Hepatocyte (in vitro differentiated cells): ENCODE data around the gene ZER1. TPM values are rescaled to one million over a fixed set of nuclear protein-coding genes. Genes with fewer than 3 reads are reported as not detected.
"Not testable (repeated sequence)": the region's sequence is repeated elsewhere in the genome, so short reads cannot be mapped to it uniquely, and the experiment has no call there.

Source experiments
- DNase-seq: peaks from one replicate; pipeline ENCODE4 v3.0.0-alpha.2; 2016; ENCODE audit warnings: low spot score
- H2AFZ ChIP-seq: fragments of 200-600 bp; sonication (generic); 2 replicates; pipeline ENCODE4 v1.6.0; 2016; ENCODE audit warnings: antibody characterized with exemption, mild to moderate bottlenecking
- H3K27ac ChIP-seq: fragments of 200-600 bp; sonication (generic); 2 replicates; pipeline ENCODE4 v1.5.1; 2016; ENCODE audit warnings: mild to moderate bottlenecking
- H3K27me3 ChIP-seq: fragments of 200-600 bp; sonication (generic); 2 replicates; pipeline ENCODE4 v1.6.1; 2016
- H3K36me3 ChIP-seq: fragments of 200-600 bp; sonication (generic); replicated peaks from 2 replicates; pipeline ENCODE4 v1.5.1; 2016; ENCODE audit warnings: low read depth; ENCODE audit not compliant: insufficient read depth
- H3K4me1 ChIP-seq: fragments of 200-600 bp; sonication (generic); 2 replicates; pipeline ENCODE4 v1.5.1; 2016; ENCODE audit warnings: mild to moderate bottlenecking, moderate library complexity; ENCODE audit not compliant: insufficient read depth
- H3K4me2 ChIP-seq: fragments of 200-600 bp; sonication (generic); 2 replicates; pipeline ENCODE4 v1.6.0; 2016
- H3K4me3 ChIP-seq: fragments of 200-600 bp; sonication (generic); 2 replicates; pipeline ENCODE4 v1.5.1; 2016; ENCODE audit warnings: mild to moderate bottlenecking
- H3K79me2 ChIP-seq: fragments of 200-600 bp; sonication (generic); 2 replicates; pipeline ENCODE4 v1.6.0; 2017; ENCODE audit warnings: mild to moderate bottlenecking
- H3K9me2 ChIP-seq: fragments of 200-600 bp; sonication (generic); replicated peaks from 2 replicates; pipeline ENCODE4 v1.6.0; 2017; ENCODE audit warnings: mild to moderate bottlenecking; ENCODE audit not compliant: insufficient read depth
- H3K9me3 ChIP-seq: fragments of 200-600 bp; sonication (generic); 2 replicates; pipeline ENCODE4 v1.5.1; 2016; ENCODE audit warnings: low read depth, mild to moderate bottlenecking
- H4K20me1 ChIP-seq: fragments of 200-600 bp; sonication (generic); 2 replicates; pipeline ENCODE4 v1.6.0; 2016; ENCODE audit warnings: mild to moderate bottlenecking; ENCODE audit not compliant: insufficient read depth, poor library complexity, severe bottlenecking
- EZH2 ChIP-seq: fragments of 200-600 bp; sonication (generic); IDR thresholded peaks from 2 replicates; pipeline ENCODE4 v1.6.1; 2016; ENCODE audit warnings: antibody characterized with exemption, mild to moderate bottlenecking, borderline replicate concordance
- EZH2phosphoT487 ChIP-seq: fragments of 200-600 bp; sonication (generic); IDR thresholded peaks from one replicate; pipeline ENCODE4 v1.6.1; 2018; ENCODE audit warnings: antibody characterized with exemption, mild to moderate bottlenecking, low read depth, moderate library complexity; ENCODE audit not compliant: unreplicated experiment, severe bottlenecking
- WGBS: methylation state at CpG from one replicate; pipeline ENCODE4 v1.1.6; 2016; ENCODE audit warnings: low lambda C conversion rate; ENCODE audit errors: missing lambda C conversion rate; 5-methylcytosine and 5-hydroxymethylcytosine counted together
- polyA plus RNA-seq: library from polyadenylated mRNA; unstranded; fragments of >200 nt; fragmentation: Nextera tagmentation; extraction: Ambion mirVana; gene quantifications from 2 replicates; pipeline ENCODE4 v1.2.1, GENCODE V29; 2016
- total RNA-seq: library from RNA; depleted of rRNA; stranded (reverse); fragments of >200 nt; gene quantifications from 2 replicates; pipeline ENCODE4 v1.2.3, GENCODE V29; 2014
- TF ChIP-seq, protein P1 (sequence below): fragments of 200-600 bp; sonication (generic); IDR thresholded peaks from 2 replicates; pipeline ENCODE4 v1.5.1; 2016; ENCODE audit warnings: antibody characterized with exemption, mild to moderate bottlenecking; ENCODE audit not compliant: poor library complexity

The ZER1 gene
- total and polyA plus RNA-seq, 2 experiments from 2014 or later: 24.4 to 38.9 TPM

DNA sequence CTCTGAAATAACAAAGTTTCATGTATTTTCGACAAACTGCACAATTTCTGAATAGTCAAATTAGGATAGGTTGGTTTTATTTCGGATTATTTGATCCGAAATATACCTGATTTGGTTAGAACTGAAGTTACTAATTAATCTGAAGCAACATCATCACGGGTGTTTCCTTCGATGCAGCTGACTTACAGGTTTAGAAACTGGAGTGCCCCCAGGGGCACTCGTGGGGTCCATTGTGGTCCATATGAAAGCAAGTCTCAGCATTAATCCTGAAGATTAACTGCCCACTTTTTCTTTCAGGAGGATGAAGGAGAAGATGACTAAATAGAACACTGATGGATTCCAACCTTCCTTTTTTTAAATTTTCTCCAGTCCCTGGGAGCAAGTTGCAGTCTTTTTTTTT lies 77.4 kb downstream of the ZER1 start:
- H3K9me3 ChIP-seq: no peaks in the 10 kb centered on the region
- H2AFZ ChIP-seq: no peak overlapping the region
- no peak overlapping the region for H3K4me2 ChIP-seq
- H3K4me1 ChIP-seq: peaks cover 10% of the 10 kb centered on the region
- TF ChIP-seq, protein P1, sequence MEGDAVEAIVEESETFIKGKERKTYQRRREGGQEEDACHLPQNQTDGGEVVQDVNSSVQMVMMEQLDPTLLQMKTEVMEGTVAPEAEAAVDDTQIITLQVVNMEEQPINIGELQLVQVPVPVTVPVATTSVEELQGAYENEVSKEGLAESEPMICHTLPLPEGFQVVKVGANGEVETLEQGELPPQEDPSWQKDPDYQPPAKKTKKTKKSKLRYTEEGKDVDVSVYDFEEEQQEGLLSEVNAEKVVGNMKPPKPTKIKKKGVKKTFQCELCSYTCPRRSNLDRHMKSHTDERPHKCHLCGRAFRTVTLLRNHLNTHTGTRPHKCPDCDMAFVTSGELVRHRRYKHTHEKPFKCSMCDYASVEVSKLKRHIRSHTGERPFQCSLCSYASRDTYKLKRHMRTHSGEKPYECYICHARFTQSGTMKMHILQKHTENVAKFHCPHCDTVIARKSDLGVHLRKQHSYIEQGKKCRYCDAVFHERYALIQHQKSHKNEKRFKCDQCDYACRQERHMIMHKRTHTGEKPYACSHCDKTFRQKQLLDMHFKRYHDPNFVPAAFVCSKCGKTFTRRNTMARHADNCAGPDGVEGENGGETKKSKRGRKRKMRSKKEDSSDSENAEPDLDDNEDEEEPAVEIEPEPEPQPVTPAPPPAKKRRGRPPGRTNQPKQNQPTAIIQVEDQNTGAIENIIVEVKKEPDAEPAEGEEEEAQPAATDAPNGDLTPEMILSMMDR: no peak
- no peak for TF ChIP-seq EZH2
- TF ChIP-seq EZH2phosphoT487: no peak
- 90% methylated on average over 6 of the region's 6 CpGs for WGBS
- H3K27me3 ChIP-seq: no peaks in the 10 kb centered on the region
- no peaks in the 10 kb centered on the region for H3K9me2 ChIP-seq
- peaks cover 48% of the 10 kb centered on the region for H3K79me2 ChIP-seq
- no peak overlapping the region for H3K4me3 ChIP-seq
- no peak for DNase-seq
- H3K36me3 ChIP-seq: peaks cover 13% of the 10 kb centered on the region
- H3K27ac ChIP-seq: no peak overlapping the region
- H4K20me1 ChIP-seq: peaks cover 38% of the 10 kb centered on the region

DNA sequence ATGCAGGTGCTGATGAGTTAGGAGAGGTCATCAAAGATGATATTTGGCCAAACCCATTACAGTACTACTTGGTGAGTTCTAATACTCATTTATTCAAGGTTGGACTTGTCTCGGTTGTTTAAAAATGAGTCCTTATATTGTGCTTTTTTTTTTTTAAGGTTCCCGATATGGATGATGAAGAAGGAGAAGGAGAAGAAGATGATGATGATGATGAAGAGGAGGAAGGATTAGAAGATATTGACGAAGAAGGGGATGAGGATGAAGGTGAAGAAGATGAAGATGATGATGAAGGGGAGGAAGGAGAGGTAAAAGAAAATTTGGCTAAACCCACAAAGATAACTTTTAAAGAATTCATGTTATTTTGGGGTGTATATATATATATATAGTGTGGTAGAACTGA lies 78.0 kb downstream of the ZER1 start:
- WGBS: 99% methylated on average over 3 of the region's 3 CpGs
- H3K4me3 ChIP-seq: not testable (repeated sequence)
- H3K36me3 ChIP-seq: peaks cover 13% of the 10 kb centered on the region

DNA sequence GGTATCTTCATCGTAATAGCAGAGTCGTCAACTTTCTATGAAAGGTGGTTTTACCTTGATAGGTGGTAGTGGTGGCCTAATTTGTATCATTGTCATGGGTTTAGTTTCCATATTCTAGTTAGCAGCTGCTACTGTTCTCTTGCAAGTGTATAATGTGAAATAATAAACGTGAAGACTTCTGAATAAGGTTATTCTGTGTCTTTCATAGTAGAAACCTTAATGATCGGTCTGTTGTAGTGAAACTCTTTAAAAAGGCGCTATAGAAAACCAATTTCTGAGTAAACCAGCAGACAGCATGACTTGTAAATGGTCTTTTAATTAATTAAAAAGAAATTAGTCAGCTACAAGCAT lies 81.1 kb downstream of the ZER1 start:
- Histone ChIP-seq H3K27ac (peak overlapping the region; percentile 71), H3K9me2 (no peaks in the 10 kb centered on the region), H3K79me2 (peaks cover 72% of the 10 kb centered on the region), H3K4me2 (peak overlapping the region; percentile 81), H3K9me3 (no peaks in the 10 kb centered on the region), H4K20me1 (peaks cover 38% of the 10 kb centered on the region), H3K4me1 (peaks cover 30% of the 10 kb centered on the region), H3K27me3 (no peaks in the 10 kb centered on the region), H3K36me3 (peaks cover 13% of the 10 kb centered on the region), H2AFZ (no peak overlapping the region), H3K4me3 (peak overlapping the region; percentile 73)
- TF ChIP-seq, protein P1: no peak
- TF ChIP-seq EZH2 (no peak), EZH2phosphoT487 (no peak)
- DNase-seq: no peak
- WGBS: 9% methylated on average over 5 of the region's 5 CpGs

More for the DNA sequence above, 78.0 kb downstream of the ZER1 start:
- not testable (repeated sequence) for H3K27me3 ChIP-seq, H3K27ac ChIP-seq, H3K9me3 ChIP-seq, DNase-seq, H2AFZ ChIP-seq, H3K9me2 ChIP-seq, H3K4me2 ChIP-seq
- H3K79me2 ChIP-seq: peaks cover 49% of the 10 kb centered on the region
- H4K20me1 ChIP-seq: peaks cover 38% of the 10 kb centered on the region
- peaks cover 10% of the 10 kb centered on the region for H3K4me1 ChIP-seq

DNA sequence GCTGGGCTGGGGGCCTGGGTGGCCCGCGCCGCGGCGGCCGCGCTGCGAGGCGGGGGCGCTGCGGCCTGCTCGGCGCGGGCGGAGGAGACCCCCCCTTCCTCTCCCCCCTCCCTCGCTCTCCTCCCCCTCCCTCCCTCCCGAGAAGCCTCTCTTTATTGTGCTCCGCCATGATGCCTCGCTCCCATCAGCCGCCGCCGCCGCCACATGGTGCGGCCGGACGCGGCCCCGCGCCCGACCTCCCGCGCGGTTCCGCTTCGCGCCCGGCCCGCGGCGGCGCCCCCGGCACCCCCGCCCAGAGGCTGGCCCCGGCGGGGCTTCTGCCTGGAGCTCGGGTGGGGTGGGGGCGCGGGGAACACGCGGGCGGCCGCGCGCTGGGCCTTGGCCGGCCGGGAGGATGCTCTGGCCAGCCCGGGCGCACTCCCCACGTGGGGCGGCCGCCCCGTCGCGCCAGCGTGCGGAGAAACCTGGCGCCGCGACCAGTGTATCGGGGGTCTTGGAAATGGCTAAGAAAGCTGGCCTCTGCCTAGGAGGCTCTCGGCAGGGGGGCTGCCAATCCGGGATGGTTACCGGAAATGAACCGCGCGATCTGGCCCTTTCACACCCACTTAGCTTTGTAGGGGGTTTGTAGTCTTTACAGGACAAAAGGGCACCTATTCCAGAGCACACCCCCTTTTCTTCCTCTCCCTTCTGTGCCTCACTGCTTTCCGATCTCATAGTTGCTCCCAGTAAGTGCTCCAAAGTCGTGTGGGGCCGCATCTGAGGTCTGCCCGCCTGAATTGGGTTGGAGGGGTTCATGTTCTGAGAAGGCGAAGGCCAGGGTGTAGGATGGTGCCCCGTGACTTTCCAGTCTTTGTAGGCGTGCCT lies 81.7 kb downstream of the ZER1 start:
- H3K27me3 ChIP-seq: no peaks in the 10 kb centered on the region
- H3K9me2 ChIP-seq: no peaks in the 10 kb centered on the region
- peak; percentile 80 for DNase-seq
- peaks cover 75% of the 10 kb centered on the region for H3K79me2 ChIP-seq
- no peak overlapping the region for H2AFZ ChIP-seq
- WGBS: 1% methylated on average over 40 of the region's 83 CpGs
- H3K4me2 ChIP-seq: peak overlapping the region; percentile 81
- peak overlapping the region; percentile 73 for H3K4me3 ChIP-seq
- H3K36me3 ChIP-seq: peaks cover 13% of the 10 kb centered on the region
- peak overlapping the region; percentile 71 for H3K27ac ChIP-seq
- peaks cover 38% of the 10 kb centered on the region for H4K20me1 ChIP-seq
- TF ChIP-seq, protein P1: no peak
- TF ChIP-seq EZH2 (no peak), EZH2phosphoT487 (no peak)
- H3K4me1 ChIP-seq: peaks cover 36% of the 10 kb centered on the region
- no peaks in the 10 kb centered on the region for H3K9me3 ChIP-seq
